GM23338 (cell line): ENCODE measurements around the gene SMG6. TPM values are rescaled to one million over a fixed set of nuclear protein-coding genes. Genes with fewer than 3 reads are reported as not detected.

Experiments
- ATAC-seq: fragments of 200-7000 bp; cut with Tn5 transposase; 3 replicates; pipeline ENCODE4 v1.9.1; 2020
- DNase-seq: peaks from one replicate; pipeline ENCODE4 v3.0.0-alpha.2; 2015; ENCODE audit warnings: low spot score
- H2AFZ ChIP-seq: fragments of 200-600 bp; sonication (generic); 2 replicates; pipeline ENCODE4 v1.8.0; 2016; ENCODE audit warnings: antibody characterized with exemption, mild to moderate bottlenecking, moderate library complexity
- H3F3A ChIP-seq: fragments of 200-600 bp; sonication (generic); replicated peaks from 2 replicates; pipeline ENCODE4 v1.8.0; 2017; ENCODE audit warnings: antibody characterized with exemption, mixed run types, low read depth
- H3K27ac ChIP-seq: fragments of 200-600 bp; sonication (generic); 2 replicates; pipeline ENCODE4 v1.6.1; 2016; ENCODE audit warnings: low read depth
- H3K27me3 ChIP-seq: fragments of 200-600 bp; sonication (generic); 2 replicates; pipeline ENCODE4 v1.8.0; 2016; ENCODE audit warnings: mild to moderate bottlenecking, mixed run types, moderate library complexity; ENCODE audit not compliant: insufficient read depth
- H3K36me3 ChIP-seq: fragments of 200-600 bp; sonication (generic); 2 replicates; pipeline ENCODE4 v1.8.0; 2016; ENCODE audit warnings: mild to moderate bottlenecking; ENCODE audit not compliant: insufficient read depth
- H3K4me1 ChIP-seq: fragments of 200-600 bp; sonication (generic); 2 replicates; pipeline ENCODE4 v1.8.0; 2016; ENCODE audit warnings: mild to moderate bottlenecking, moderate library complexity; ENCODE audit not compliant: insufficient read depth
- H3K4me2 ChIP-seq: fragments of 200-600 bp; sonication (generic); 2 replicates; pipeline ENCODE4 v1.7.1; 2017; ENCODE audit warnings: mixed run types
- H3K4me3 ChIP-seq: fragments of 200-600 bp; sonication (generic); 2 replicates; pipeline ENCODE4 v1.6.1; 2016; ENCODE audit warnings: mixed run types
- H3K79me2 ChIP-seq: fragments of 200-600 bp; sonication (generic); replicated peaks from 2 replicates; pipeline ENCODE4 v1.8.0; 2017; ENCODE audit warnings: mild to moderate bottlenecking; ENCODE audit not compliant: insufficient read depth
- H3K9me2 ChIP-seq: fragments of 200-600 bp; sonication (generic); 2 replicates; pipeline ENCODE4 v1.8.0; 2017; ENCODE audit not compliant: insufficient read depth
- H4K20me1 ChIP-seq: fragments of 200-600 bp; sonication (generic); replicated peaks from 2 replicates; pipeline ENCODE4 v1.8.0; 2017; ENCODE audit warnings: mild to moderate bottlenecking; ENCODE audit not compliant: insufficient read depth
- H3K27ac Mint-ChIP-seq: 2 replicates; pipeline ENCODE4 v1.8.0; 2020; ENCODE audit warnings: inconsistent platforms, mild to moderate bottlenecking, moderate library complexity, mixed read lengths
- H3K27me3 Mint-ChIP-seq: 3 replicates; pipeline ENCODE4 v1.8.0; 2022; ENCODE audit warnings: low read depth, mild to moderate bottlenecking, moderate library complexity, mixed read lengths, inconsistent platforms; ENCODE audit not compliant: insufficient read depth, poor library complexity
- H3K36me3 Mint-ChIP-seq: 3 replicates; pipeline ENCODE4 v1.8.0; 2021; ENCODE audit warnings: low read depth, mild to moderate bottlenecking, inconsistent platforms, moderate library complexity, mixed read lengths
- H3K4me1 Mint-ChIP-seq: 3 replicates; pipeline ENCODE4 v1.8.0; 2020; ENCODE audit warnings: mild to moderate bottlenecking, inconsistent platforms, mixed read lengths
- H3K4me3 Mint-ChIP-seq: 3 replicates; pipeline ENCODE4 v1.8.0; 2021; ENCODE audit warnings: moderate library complexity, mild to moderate bottlenecking, inconsistent platforms, mixed read lengths
- H3K9me3 Mint-ChIP-seq: 3 replicates; pipeline ENCODE4 v1.8.0; 2020; ENCODE audit warnings: moderate library complexity, mild to moderate bottlenecking, inconsistent platforms, mixed read lengths
- CREB1 ChIP-seq: fragments of 250-450 bp; sonication (Bioruptor Pico); IDR thresholded peaks from 2 replicates; pipeline ENCODE4 v1.5.0; 2020; ENCODE audit warnings: low read depth, mild to moderate bottlenecking, moderate library complexity
- CTCF ChIP-seq, 2 experiments: fragments of 200-600 bp in 1 of 2; sonication (generic) in 1 of 2; conservative IDR thresholded peaks; 2 replicates each; pipeline versions ENCODE4 v1.5.1 to v1.6.1; 2016 to 2017; ENCODE audit warnings: antibody characterized with exemption in 2 of 2, low read depth in 2 of 2, mild to moderate bottlenecking in 2 of 2, moderate library complexity in 1 of 2
- ETS1 ChIP-seq: IDR thresholded peaks from 2 replicates; pipeline ENCODE4 v1.6.1; 2016; ENCODE audit warnings: antibody characterized with exemption
- EZH2 ChIP-seq: fragments of 200-600 bp; sonication (generic); IDR thresholded peaks from one replicate; pipeline ENCODE4 v1.8.0; 2017; ENCODE audit warnings: antibody characterized with exemption, mild to moderate bottlenecking, low read depth; ENCODE audit not compliant: unreplicated experiment
- EZH2phosphoT487 ChIP-seq: fragments of 200-600 bp; sonication (generic); IDR thresholded peaks from one replicate; pipeline ENCODE4 v1.8.1; 2018; ENCODE audit warnings: antibody characterized with exemption; ENCODE audit not compliant: unreplicated experiment
- JUNB ChIP-seq: IDR thresholded peaks from one replicate; pipeline ENCODE4 v1.6.1; 2016; ENCODE audit warnings: antibody characterized with exemption; ENCODE audit not compliant: unreplicated experiment
- NANOG ChIP-seq: IDR thresholded peaks from 2 replicates; pipeline ENCODE4 v1.6.1; 2016; ENCODE audit warnings: antibody characterized with exemption, borderline replicate concordance
- POLR2AphosphoS5 ChIP-seq: IDR thresholded peaks from 2 replicates; pipeline ENCODE4 v1.6.1; 2016; ENCODE audit warnings: antibody characterized with exemption, low read depth
- REST ChIP-seq: IDR thresholded peaks from one replicate; pipeline ENCODE4 v1.6.1; 2018; ENCODE audit warnings: antibody characterized with exemption; ENCODE audit not compliant: unreplicated experiment
- STAT1 ChIP-seq: IDR thresholded peaks from one replicate; pipeline ENCODE4 v1.6.1; 2016; ENCODE audit warnings: antibody characterized with exemption; ENCODE audit not compliant: unreplicated experiment
- ZNF114 ChIP-seq: fragments of 250-450 bp; sonication (Bioruptor Pico); IDR thresholded peaks from 2 replicates; pipeline ENCODE4 v1.5.0; 2020; ENCODE audit warnings: mild to moderate bottlenecking, moderate library complexity
- ZNF331 ChIP-seq: fragments of 250-450 bp; sonication (Bioruptor Pico); IDR thresholded peaks from 2 replicates; pipeline ENCODE4 v1.5.0; 2020; ENCODE audit warnings: low read depth, mild to moderate bottlenecking, moderate library complexity
- polyA plus RNA-seq: library from polyadenylated mRNA; unstranded; fragments of >200 nt; fragmentation: Nextera tagmentation; extraction: Ambion mirVana; gene quantifications from 2 replicates; pipeline ENCODE4 v1.2.1, GENCODE V29; 2016
- total RNA-seq: library from RNA; depleted of rRNA; stranded (reverse); fragments of >200 nt; shearing (Covaris generic); gene quantifications from 2 replicates; pipeline ENCODE4 v1.2.3, GENCODE V29; 2014
- TF ChIP-seq, protein P1 (sequence below): fragments of 250-450 bp; sonication (Bioruptor Pico); IDR thresholded peaks from 2 replicates; pipeline ENCODE4 v1.5.0; 2020; ENCODE audit warnings: mild to moderate bottlenecking, moderate library complexity

Gene SMG6
- total and polyA plus RNA-seq, 2 experiments from 2014 or later: 10.4 to 43.1 TPM

DNA sequence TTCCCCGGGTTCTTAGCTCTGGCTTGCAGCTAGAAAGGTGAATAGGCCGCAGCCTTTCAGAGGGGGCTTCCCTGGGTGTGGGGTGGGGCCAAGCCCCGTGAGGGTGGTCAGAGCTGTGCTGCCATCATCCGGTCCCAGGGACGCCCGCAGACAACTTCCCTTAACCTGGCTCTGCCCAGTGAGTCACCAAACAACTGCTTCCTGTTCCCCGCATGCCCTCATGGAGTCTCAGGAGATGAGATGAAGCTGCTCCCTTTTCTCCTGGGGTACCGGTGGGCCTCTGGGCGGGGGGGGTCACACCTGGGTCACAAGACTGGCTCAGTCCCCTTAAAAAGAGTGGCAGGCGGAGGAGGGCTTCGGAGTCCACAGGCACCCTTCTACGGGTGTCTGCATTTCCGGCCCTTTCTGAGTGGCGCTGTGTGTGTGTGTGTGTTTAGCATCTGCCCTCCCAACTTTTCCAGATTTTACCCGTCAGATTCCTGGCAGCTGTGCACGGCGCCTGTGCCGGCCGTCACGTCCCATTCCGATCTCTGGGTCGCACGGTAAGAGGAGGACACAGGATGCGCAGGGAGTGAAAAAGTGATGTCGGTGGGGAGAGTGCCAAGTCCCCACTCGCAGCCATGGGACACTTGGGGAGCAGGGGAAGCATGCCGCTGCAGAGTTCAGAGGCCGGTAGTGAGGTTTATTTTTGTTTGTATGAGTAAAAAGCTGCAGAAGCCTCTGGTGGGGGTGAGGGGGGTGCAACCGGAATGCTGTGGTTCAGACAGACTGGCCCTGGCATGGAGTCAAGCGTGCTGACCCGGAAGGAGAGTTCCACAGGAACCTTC, 231.9 kb downstream of the SMG6 start:
- H3K36me3 ChIP-seq: no peaks in the 10 kb centered on the region
- no peaks in the 10 kb centered on the region; the same call in 1 of the 2 replicates for H4K20me1 ChIP-seq
- no peak overlapping the region for H3K4me3 ChIP-seq
- ATAC-seq (no peak), DNase-seq (no peak)
- Mint-ChIP-seq H3K4me1 (peaks cover 37% of the 10 kb centered on the region), H3K4me3 (no peak overlapping the region), H3K36me3 (no peaks in the 10 kb centered on the region; the same call in 2 of the 3 replicates), H3K27ac (peak overlapping the region; percentile 28; the same call in 1 of the 2 replicates), H3K27me3 (peaks cover 17% of the 10 kb centered on the region), H3K9me3 (no peaks in the 10 kb centered on the region)
- no peak overlapping the region for H3K4me2 ChIP-seq
- no peaks in the 10 kb centered on the region for H3K79me2 ChIP-seq
- no peaks in the 10 kb centered on the region for H3K9me2 ChIP-seq
- H3F3A ChIP-seq: no peaks in the 10 kb centered on the region; the same call in 1 of the 2 replicates
- 0 out of 2 replicates have a peak overlapping the region, but pooled peaks have one; percentile 19 for H3K27ac ChIP-seq
- TF ChIP-seq JUNB: no peak
- no peak for TF ChIP-seq ZNF114 (CRISPR knock-in tag)
- TF ChIP-seq ZNF331 (CRISPR knock-in tag): no peak
- TF ChIP-seq REST: no peak
- no peak for TF ChIP-seq EZH2phosphoT487
- TF ChIP-seq, protein P1, sequence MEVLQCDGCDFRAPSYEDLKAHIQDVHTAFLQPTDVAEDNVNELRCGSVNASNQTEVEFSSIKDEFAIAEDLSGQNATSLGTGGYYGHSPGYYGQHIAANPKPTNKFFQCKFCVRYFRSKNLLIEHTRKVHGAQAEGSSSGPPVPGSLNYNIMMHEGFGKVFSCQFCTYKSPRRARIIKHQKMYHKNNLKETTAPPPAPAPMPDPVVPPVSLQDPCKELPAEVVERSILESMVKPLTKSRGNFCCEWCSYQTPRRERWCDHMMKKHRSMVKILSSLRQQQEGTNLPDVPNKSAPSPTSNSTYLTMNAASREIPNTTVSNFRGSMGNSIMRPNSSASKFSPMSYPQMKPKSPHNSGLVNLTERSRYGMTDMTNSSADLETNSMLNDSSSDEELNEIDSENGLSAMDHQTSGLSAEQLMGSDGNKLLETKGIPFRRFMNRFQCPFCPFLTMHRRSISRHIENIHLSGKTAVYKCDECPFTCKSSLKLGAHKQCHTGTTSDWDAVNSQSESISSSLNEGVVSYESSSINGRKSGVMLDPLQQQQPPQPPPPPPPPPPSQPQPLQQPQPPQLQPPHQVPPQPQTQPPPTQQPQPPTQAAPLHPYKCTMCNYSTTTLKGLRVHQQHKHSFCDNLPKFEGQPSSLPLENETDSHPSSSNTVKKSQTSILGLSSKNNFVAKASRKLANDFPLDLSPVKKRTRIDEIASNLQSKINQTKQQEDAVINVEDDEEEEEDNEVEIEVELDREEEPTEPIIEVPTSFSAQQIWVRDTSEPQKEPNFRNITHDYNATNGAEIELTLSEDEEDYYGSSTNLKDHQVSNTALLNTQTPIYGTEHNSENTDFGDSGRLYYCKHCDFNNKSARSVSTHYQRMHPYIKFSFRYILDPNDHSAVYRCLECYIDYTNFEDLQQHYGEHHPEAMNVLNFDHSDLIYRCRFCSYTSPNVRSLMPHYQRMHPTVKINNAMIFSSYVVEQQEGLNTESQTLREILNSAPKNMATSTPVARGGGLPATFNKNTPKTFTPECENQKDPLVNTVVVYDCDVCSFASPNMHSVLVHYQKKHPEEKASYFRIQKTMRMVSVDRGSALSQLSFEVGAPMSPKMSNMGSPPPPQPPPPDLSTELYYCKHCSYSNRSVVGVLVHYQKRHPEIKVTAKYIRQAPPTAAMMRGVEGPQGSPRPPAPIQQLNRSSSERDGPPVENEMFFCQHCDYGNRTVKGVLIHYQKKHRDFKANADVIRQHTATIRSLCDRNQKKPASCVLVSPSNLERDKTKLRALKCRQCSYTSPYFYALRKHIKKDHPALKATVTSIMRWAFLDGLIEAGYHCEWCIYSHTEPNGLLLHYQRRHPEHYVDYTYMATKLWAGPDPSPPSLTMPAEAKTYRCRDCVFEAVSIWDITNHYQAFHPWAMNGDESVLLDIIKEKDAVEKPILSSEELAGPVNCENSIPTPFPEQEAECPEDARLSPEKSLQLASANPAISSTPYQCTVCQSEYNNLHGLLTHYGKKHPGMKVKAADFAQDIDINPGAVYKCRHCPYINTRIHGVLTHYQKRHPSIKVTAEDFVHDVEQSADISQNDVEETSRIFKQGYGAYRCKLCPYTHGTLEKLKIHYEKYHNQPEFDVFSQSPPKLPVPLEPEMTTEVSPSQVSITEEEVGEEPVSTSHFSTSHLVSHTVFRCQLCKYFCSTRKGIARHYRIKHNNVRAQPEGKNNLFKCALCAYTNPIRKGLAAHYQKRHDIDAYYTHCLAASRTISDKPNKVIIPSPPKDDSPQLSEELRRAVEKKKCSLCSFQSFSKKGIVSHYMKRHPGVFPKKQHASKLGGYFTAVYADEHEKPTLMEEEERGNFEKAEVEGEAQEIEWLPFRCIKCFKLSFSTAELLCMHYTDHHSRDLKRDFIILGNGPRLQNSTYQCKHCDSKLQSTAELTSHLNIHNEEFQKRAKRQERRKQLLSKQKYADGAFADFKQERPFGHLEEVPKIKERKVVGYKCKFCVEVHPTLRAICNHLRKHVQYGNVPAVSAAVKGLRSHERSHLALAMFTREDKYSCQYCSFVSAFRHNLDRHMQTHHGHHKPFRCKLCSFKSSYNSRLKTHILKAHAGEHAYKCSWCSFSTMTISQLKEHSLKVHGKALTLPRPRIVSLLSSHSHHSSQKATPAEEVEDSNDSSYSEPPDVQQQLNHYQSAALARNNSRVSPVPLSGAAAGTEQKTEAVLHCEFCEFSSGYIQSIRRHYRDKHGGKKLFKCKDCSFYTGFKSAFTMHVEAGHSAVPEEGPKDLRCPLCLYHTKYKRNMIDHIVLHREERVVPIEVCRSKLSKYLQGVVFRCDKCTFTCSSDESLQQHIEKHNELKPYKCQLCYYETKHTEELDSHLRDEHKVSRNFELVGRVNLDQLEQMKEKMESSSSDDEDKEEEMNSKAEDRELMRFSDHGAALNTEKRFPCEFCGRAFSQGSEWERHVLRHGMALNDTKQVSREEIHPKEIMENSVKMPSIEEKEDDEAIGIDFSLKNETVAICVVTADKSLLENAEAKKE: no peak
- no peak for TF ChIP-seq STAT1
- TF ChIP-seq CTCF (conservative IDR thresholded peaks at IDR 0.05; ENCODE audit: low read depth in 2 of 2): no peak
- TF ChIP-seq ETS1: no peak
- TF ChIP-seq EZH2: no peak
- TF ChIP-seq POLR2AphosphoS5: no peak
- TF ChIP-seq NANOG: no peak
- TF ChIP-seq CREB1 (CRISPR knock-in tag): no peak
- peaks cover 19% of the 10 kb centered on the region for H3K4me1 ChIP-seq
- no peak overlapping the region for H2AFZ ChIP-seq
- H3K27me3 ChIP-seq: no peaks in the 10 kb centered on the region
